SK-N-SH treated with all-trans-retinoic acid at 6 μM for 48 hours (cell line): ENCODE results near the gene CYP2A13.

Experiments used
- ATAC-seq: fragments of 200-7000 bp; cut with Tn5 transposase; 3 replicates; pipeline ENCODE4 v1.9.1; 2020; ENCODE audit warnings: mild to moderate bottlenecking, moderate library complexity
- ARNTL ChIP-seq: fragments of 450-650 bp; formaldehyde crosslinking; IDR thresholded peaks from 2 replicates; pipeline ENCODE4 v1.5.0; 2020; ENCODE audit warnings: low read depth, mild to moderate bottlenecking, moderate library complexity, borderline replicate concordance
- BACH2 ChIP-seq: fragments of 250-450 bp; sonication (Bioruptor Pico); IDR thresholded peaks from 2 replicates; pipeline ENCODE4 v1.9.0; 2021; ENCODE audit warnings: mild to moderate bottlenecking, borderline replicate concordance
- CREB5 ChIP-seq: fragments of 250-450 bp; sonication (Bioruptor Pico); IDR thresholded peaks from 2 replicates; pipeline ENCODE4 v1.5.1; 2020; ENCODE audit warnings: low read depth, mild to moderate bottlenecking, moderate library complexity
- CSDC2 ChIP-seq: fragments of 250-450 bp; sonication (Bioruptor Pico); IDR thresholded peaks from 2 replicates; pipeline ENCODE4 v1.5.0; 2020; ENCODE audit warnings: mild to moderate bottlenecking, moderate library complexity
- ESRRG ChIP-seq: fragments of 250-450 bp; sonication (Bioruptor Pico); IDR thresholded peaks from 2 replicates; pipeline ENCODE4 v1.6.1; 2021; ENCODE audit warnings: mild to moderate bottlenecking
- GLIS3 ChIP-seq: fragments of 250-450 bp; sonication (Bioruptor Pico); IDR thresholded peaks from 2 replicates; pipeline ENCODE4 v1.5.0; 2020; ENCODE audit warnings: mild to moderate bottlenecking, moderate library complexity
- OSR1 ChIP-seq: fragments of 250-450 bp; sonication (Bioruptor Pico); IDR thresholded peaks from 2 replicates; pipeline ENCODE4 v1.8.0; 2022; ENCODE audit warnings: moderate library complexity, mild to moderate bottlenecking, inconsistent platforms
- POU6F1 ChIP-seq: fragments of 250-450 bp; sonication (Bioruptor Pico); IDR thresholded peaks from 2 replicates; pipeline ENCODE4 v1.8.0; 2021; ENCODE audit warnings: low read depth, mild to moderate bottlenecking, moderate library complexity, borderline replicate concordance
- PPARA ChIP-seq: fragments of 250-450 bp; sonication (Bioruptor Pico); IDR thresholded peaks from 2 replicates; pipeline ENCODE4 v1.5.0; 2020; ENCODE audit warnings: mild to moderate bottlenecking, borderline replicate concordance
- RARB ChIP-seq: fragments of 250-450 bp; sonication (Bioruptor Pico); IDR thresholded peaks from 2 replicates; pipeline ENCODE4 v1.8.0; 2021; ENCODE audit warnings: mild to moderate bottlenecking, moderate library complexity
- SNAI2 ChIP-seq: fragments of 250-450 bp; sonication (Bioruptor Pico); IDR thresholded peaks from 2 replicates; pipeline ENCODE4 v1.5.0; 2020; ENCODE audit warnings: mild to moderate bottlenecking, moderate library complexity
- TCF4 ChIP-seq: fragments of 250-450 bp; sonication (Bioruptor Pico); IDR thresholded peaks from 2 replicates; pipeline ENCODE4 v1.8.0; 2021; ENCODE audit warnings: mild to moderate bottlenecking, moderate library complexity, borderline replicate concordance
- TOX ChIP-seq: fragments of 250-450 bp; sonication (Bioruptor Pico); IDR thresholded peaks from 2 replicates; pipeline ENCODE4 v1.8.0; 2021; ENCODE audit warnings: mild to moderate bottlenecking, moderate library complexity, borderline replicate concordance
- ZC3H10 ChIP-seq: fragments of 250-450 bp; sonication (Bioruptor Pico); IDR thresholded peaks from 2 replicates; pipeline ENCODE4 v1.5.1; 2021; ENCODE audit warnings: mild to moderate bottlenecking, moderate library complexity
- ZFP3 ChIP-seq: fragments of 250-450 bp; sonication (Bioruptor Pico); IDR thresholded peaks from 2 replicates; pipeline ENCODE4 v1.5.0; 2020; ENCODE audit warnings: mild to moderate bottlenecking, moderate library complexity
- ZFP30 ChIP-seq: fragments of 450-650 bp; formaldehyde crosslinking; IDR thresholded peaks from 2 replicates; pipeline ENCODE4 v1.5.0; 2022; ENCODE audit warnings: mild to moderate bottlenecking, moderate library complexity
- ZNF565 ChIP-seq: fragments of 450-650 bp; formaldehyde crosslinking; conservative IDR thresholded peaks from 2 replicates; pipeline ENCODE4 v1.5.0; 2020; ENCODE audit warnings: low read depth, mild to moderate bottlenecking, moderate library complexity
- ZNF70 ChIP-seq: fragments of 450-650 bp; formaldehyde crosslinking; IDR thresholded peaks from 2 replicates; pipeline ENCODE4 v1.5.0; 2020; ENCODE audit warnings: mild to moderate bottlenecking, moderate library complexity
- ZNF8 ChIP-seq: fragments of 450-650 bp; formaldehyde crosslinking; IDR thresholded peaks from 2 replicates; pipeline ENCODE4 v1.5.0; 2020; ENCODE audit warnings: mild to moderate bottlenecking, moderate library complexity
- TF ChIP-seq, protein P1 (sequence below): fragments of 250-450 bp; sonication (Bioruptor Pico); IDR thresholded peaks from 2 replicates; pipeline ENCODE4 v1.8.0; 2020; ENCODE audit warnings: mild to moderate bottlenecking, moderate library complexity, borderline replicate concordance
- TF ChIP-seq, protein P2 (sequence below): fragments of 250-450 bp; sonication (Bioruptor Pico); IDR thresholded peaks from 2 replicates; pipeline ENCODE4 v1.5.1; 2021; ENCODE audit warnings: mild to moderate bottlenecking, moderate library complexity
- TF ChIP-seq, protein P3 (sequence below): fragments of 250-450 bp; sonication (Bioruptor Pico); IDR thresholded peaks from 2 replicates; pipeline ENCODE4 v1.5.0; 2020; ENCODE audit warnings: mild to moderate bottlenecking, moderate library complexity

The CYP2A13 gene

GRCh38 chr19:41114132-41114531 is 25.9 kb downstream of the CYP2A13 start, which contains the start of gene CYP2F1:
TSS of gene CYP2F1 (plus strand) at chr19:41114432. CDS start at chr19:41116189, 1,757 bp downstream.
- TF ChIP-seq RARB (CRISPR knock-in tag) (no peak), ZFP30 (CRISPR knock-in tag) (no peak), ARNTL (CRISPR knock-in tag) (no peak), GLIS3 (CRISPR knock-in tag) (no peak), ZNF70 (CRISPR knock-in tag) (no peak), ESRRG (CRISPR knock-in tag) (no peak), CSDC2 (CRISPR knock-in tag) (no peak), OSR1 (CRISPR knock-in tag) (no peak), TCF4 (CRISPR knock-in tag) (no peak), POU6F1 (no peak), PPARA (CRISPR knock-in tag) (no peak), CREB5 (CRISPR knock-in tag) (no peak), ZNF565 (CRISPR knock-in tag) (no peak), BACH2 (no peak), ZFP3 (CRISPR knock-in tag) (no peak), SNAI2 (CRISPR knock-in tag) (no peak), TOX (CRISPR knock-in tag) (no peak), ZC3H10 (CRISPR knock-in tag) (no peak)
- TF ChIP-seq, protein P1, sequence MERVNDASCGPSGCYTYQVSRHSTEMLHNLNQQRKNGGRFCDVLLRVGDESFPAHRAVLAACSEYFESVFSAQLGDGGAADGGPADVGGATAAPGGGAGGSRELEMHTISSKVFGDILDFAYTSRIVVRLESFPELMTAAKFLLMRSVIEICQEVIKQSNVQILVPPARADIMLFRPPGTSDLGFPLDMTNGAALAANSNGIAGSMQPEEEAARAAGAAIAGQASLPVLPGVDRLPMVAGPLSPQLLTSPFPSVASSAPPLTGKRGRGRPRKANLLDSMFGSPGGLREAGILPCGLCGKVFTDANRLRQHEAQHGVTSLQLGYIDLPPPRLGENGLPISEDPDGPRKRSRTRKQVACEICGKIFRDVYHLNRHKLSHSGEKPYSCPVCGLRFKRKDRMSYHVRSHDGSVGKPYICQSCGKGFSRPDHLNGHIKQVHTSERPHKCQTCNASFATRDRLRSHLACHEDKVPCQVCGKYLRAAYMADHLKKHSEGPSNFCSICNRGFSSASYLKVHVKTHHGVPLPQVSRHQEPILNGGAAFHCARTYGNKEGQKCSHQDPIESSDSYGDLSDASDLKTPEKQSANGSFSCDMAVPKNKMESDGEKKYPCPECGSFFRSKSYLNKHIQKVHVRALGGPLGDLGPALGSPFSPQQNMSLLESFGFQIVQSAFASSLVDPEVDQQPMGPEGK (CRISPR knock-in tag) = no peak
- TF ChIP-seq, protein P2, sequence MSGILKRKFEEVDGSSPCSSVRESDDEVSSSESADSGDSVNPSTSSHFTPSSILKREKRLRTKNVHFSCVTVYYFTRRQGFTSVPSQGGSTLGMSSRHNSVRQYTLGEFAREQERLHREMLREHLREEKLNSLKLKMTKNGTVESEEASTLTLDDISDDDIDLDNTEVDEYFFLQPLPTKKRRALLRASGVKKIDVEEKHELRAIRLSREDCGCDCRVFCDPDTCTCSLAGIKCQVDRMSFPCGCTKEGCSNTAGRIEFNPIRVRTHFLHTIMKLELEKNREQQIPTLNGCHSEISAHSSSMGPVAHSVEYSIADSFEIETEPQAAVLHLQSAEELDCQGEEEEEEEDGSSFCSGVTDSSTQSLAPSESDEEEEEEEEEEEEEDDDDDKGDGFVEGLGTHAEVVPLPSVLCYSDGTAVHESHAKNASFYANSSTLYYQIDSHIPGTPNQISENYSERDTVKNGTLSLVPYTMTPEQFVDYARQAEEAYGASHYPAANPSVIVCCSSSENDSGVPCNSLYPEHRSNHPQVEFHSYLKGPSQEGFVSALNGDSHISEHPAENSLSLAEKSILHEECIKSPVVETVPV (CRISPR knock-in tag) = no peak
- no peak for ATAC-seq

GRCh38 chr19:41116261-41116660 is 28.0 kb downstream of the CYP2A13 start:
- no peak for TF ChIP-seq ZC3H10 (CRISPR knock-in tag)
- TF ChIP-seq BACH2 = no peak
- TF ChIP-seq POU6F1 = no peak
- TF ChIP-seq ZNF8 (CRISPR knock-in tag) = no peak
- no peak for TF ChIP-seq CREB5 (CRISPR knock-in tag)
- TF ChIP-seq, protein P2 (CRISPR knock-in tag) = no peak
- TF ChIP-seq ESRRG (CRISPR knock-in tag) = no peak
- no peak for TF ChIP-seq GLIS3 (CRISPR knock-in tag)
- no peak for TF ChIP-seq ZFP30 (CRISPR knock-in tag)
- TF ChIP-seq, protein P3, sequence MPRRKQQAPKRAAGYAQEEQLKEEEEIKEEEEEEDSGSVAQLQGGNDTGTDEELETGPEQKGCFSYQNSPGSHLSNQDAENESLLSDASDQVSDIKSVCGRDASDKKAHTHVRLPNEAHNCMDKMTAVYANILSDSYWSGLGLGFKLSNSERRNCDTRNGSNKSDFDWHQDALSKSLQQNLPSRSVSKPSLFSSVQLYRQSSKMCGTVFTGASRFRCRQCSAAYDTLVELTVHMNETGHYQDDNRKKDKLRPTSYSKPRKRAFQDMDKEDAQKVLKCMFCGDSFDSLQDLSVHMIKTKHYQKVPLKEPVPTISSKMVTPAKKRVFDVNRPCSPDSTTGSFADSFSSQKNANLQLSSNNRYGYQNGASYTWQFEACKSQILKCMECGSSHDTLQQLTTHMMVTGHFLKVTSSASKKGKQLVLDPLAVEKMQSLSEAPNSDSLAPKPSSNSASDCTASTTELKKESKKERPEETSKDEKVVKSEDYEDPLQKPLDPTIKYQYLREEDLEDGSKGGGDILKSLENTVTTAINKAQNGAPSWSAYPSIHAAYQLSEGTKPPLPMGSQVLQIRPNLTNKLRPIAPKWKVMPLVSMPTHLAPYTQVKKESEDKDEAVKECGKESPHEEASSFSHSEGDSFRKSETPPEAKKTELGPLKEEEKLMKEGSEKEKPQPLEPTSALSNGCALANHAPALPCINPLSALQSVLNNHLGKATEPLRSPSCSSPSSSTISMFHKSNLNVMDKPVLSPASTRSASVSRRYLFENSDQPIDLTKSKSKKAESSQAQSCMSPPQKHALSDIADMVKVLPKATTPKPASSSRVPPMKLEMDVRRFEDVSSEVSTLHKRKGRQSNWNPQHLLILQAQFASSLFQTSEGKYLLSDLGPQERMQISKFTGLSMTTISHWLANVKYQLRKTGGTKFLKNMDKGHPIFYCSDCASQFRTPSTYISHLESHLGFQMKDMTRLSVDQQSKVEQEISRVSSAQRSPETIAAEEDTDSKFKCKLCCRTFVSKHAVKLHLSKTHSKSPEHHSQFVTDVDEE (CRISPR knock-in tag) = no peak
- TF ChIP-seq, protein P1 (CRISPR knock-in tag) = no peak
- TF ChIP-seq ARNTL (CRISPR knock-in tag) = no peak
- TF ChIP-seq ZNF565 (CRISPR knock-in tag) = no peak
- ATAC-seq = no peak
